GM23338 (cell line): Measurements from ENCODE around the gene ARL4A. TPM values are rescaled to one million over a fixed set of nuclear protein-coding genes. Genes with fewer than 3 reads are reported as not detected.
A peak's percentile ranks its signal among the peaks of the same experiment; 100 is the strongest.

Source experiments
- ATAC-seq: fragments of 200-7000 bp; cut with Tn5 transposase; 3 replicates; pipeline ENCODE4 v1.9.1; 2020
- DNase-seq: peaks from one replicate; pipeline ENCODE4 v3.0.0-alpha.2; 2015; ENCODE audit warnings: low spot score
- H2AFZ ChIP-seq: fragments of 200-600 bp; sonication (generic); 2 replicates; pipeline ENCODE4 v1.8.0; 2016; ENCODE audit warnings: antibody characterized with exemption, mild to moderate bottlenecking, moderate library complexity
- H3F3A ChIP-seq: fragments of 200-600 bp; sonication (generic); replicated peaks from 2 replicates; pipeline ENCODE4 v1.8.0; 2017; ENCODE audit warnings: antibody characterized with exemption, mixed run types, low read depth
- H3K27ac ChIP-seq: fragments of 200-600 bp; sonication (generic); 2 replicates; pipeline ENCODE4 v1.6.1; 2016; ENCODE audit warnings: low read depth
- H3K27me3 ChIP-seq: fragments of 200-600 bp; sonication (generic); 2 replicates; pipeline ENCODE4 v1.8.0; 2016; ENCODE audit warnings: mild to moderate bottlenecking, mixed run types, moderate library complexity; ENCODE audit not compliant: insufficient read depth
- H3K36me3 ChIP-seq: fragments of 200-600 bp; sonication (generic); 2 replicates; pipeline ENCODE4 v1.8.0; 2016; ENCODE audit warnings: mild to moderate bottlenecking; ENCODE audit not compliant: insufficient read depth
- H3K4me1 ChIP-seq: fragments of 200-600 bp; sonication (generic); 2 replicates; pipeline ENCODE4 v1.8.0; 2016; ENCODE audit warnings: mild to moderate bottlenecking, moderate library complexity; ENCODE audit not compliant: insufficient read depth
- H3K4me2 ChIP-seq: fragments of 200-600 bp; sonication (generic); 2 replicates; pipeline ENCODE4 v1.7.1; 2017; ENCODE audit warnings: mixed run types
- H3K4me3 ChIP-seq: fragments of 200-600 bp; sonication (generic); 2 replicates; pipeline ENCODE4 v1.6.1; 2016; ENCODE audit warnings: mixed run types
- H3K79me2 ChIP-seq: fragments of 200-600 bp; sonication (generic); replicated peaks from 2 replicates; pipeline ENCODE4 v1.8.0; 2017; ENCODE audit warnings: mild to moderate bottlenecking; ENCODE audit not compliant: insufficient read depth
- H3K9me2 ChIP-seq: fragments of 200-600 bp; sonication (generic); 2 replicates; pipeline ENCODE4 v1.8.0; 2017; ENCODE audit not compliant: insufficient read depth
- H4K20me1 ChIP-seq: fragments of 200-600 bp; sonication (generic); replicated peaks from 2 replicates; pipeline ENCODE4 v1.8.0; 2017; ENCODE audit warnings: mild to moderate bottlenecking; ENCODE audit not compliant: insufficient read depth
- H3K27ac Mint-ChIP-seq: 2 replicates; pipeline ENCODE4 v1.8.0; 2020; ENCODE audit warnings: inconsistent platforms, mild to moderate bottlenecking, moderate library complexity, mixed read lengths
- H3K27me3 Mint-ChIP-seq: 3 replicates; pipeline ENCODE4 v1.8.0; 2022; ENCODE audit warnings: low read depth, mild to moderate bottlenecking, moderate library complexity, mixed read lengths, inconsistent platforms; ENCODE audit not compliant: insufficient read depth, poor library complexity
- H3K36me3 Mint-ChIP-seq: 3 replicates; pipeline ENCODE4 v1.8.0; 2021; ENCODE audit warnings: low read depth, mild to moderate bottlenecking, inconsistent platforms, moderate library complexity, mixed read lengths
- H3K4me1 Mint-ChIP-seq: 3 replicates; pipeline ENCODE4 v1.8.0; 2020; ENCODE audit warnings: mild to moderate bottlenecking, inconsistent platforms, mixed read lengths
- H3K4me3 Mint-ChIP-seq: 3 replicates; pipeline ENCODE4 v1.8.0; 2021; ENCODE audit warnings: moderate library complexity, mild to moderate bottlenecking, inconsistent platforms, mixed read lengths
- H3K9me3 Mint-ChIP-seq: 3 replicates; pipeline ENCODE4 v1.8.0; 2020; ENCODE audit warnings: moderate library complexity, mild to moderate bottlenecking, inconsistent platforms, mixed read lengths
- CREB1 ChIP-seq: fragments of 250-450 bp; sonication (Bioruptor Pico); IDR thresholded peaks from 2 replicates; pipeline ENCODE4 v1.5.0; 2020; ENCODE audit warnings: low read depth, mild to moderate bottlenecking, moderate library complexity
- EZH2 ChIP-seq: fragments of 200-600 bp; sonication (generic); IDR thresholded peaks from one replicate; pipeline ENCODE4 v1.8.0; 2017; ENCODE audit warnings: antibody characterized with exemption, mild to moderate bottlenecking, low read depth; ENCODE audit not compliant: unreplicated experiment
- EZH2phosphoT487 ChIP-seq: fragments of 200-600 bp; sonication (generic); IDR thresholded peaks from one replicate; pipeline ENCODE4 v1.8.1; 2018; ENCODE audit warnings: antibody characterized with exemption; ENCODE audit not compliant: unreplicated experiment
- JUNB ChIP-seq: IDR thresholded peaks from one replicate; pipeline ENCODE4 v1.6.1; 2016; ENCODE audit warnings: antibody characterized with exemption; ENCODE audit not compliant: unreplicated experiment
- NANOG ChIP-seq: IDR thresholded peaks from 2 replicates; pipeline ENCODE4 v1.6.1; 2016; ENCODE audit warnings: antibody characterized with exemption, borderline replicate concordance
- STAT1 ChIP-seq: IDR thresholded peaks from one replicate; pipeline ENCODE4 v1.6.1; 2016; ENCODE audit warnings: antibody characterized with exemption; ENCODE audit not compliant: unreplicated experiment
- ZNF114 ChIP-seq: fragments of 250-450 bp; sonication (Bioruptor Pico); IDR thresholded peaks from 2 replicates; pipeline ENCODE4 v1.5.0; 2020; ENCODE audit warnings: mild to moderate bottlenecking, moderate library complexity
- ZNF331 ChIP-seq: fragments of 250-450 bp; sonication (Bioruptor Pico); IDR thresholded peaks from 2 replicates; pipeline ENCODE4 v1.5.0; 2020; ENCODE audit warnings: low read depth, mild to moderate bottlenecking, moderate library complexity
- polyA plus RNA-seq: library from polyadenylated mRNA; unstranded; fragments of >200 nt; fragmentation: Nextera tagmentation; extraction: Ambion mirVana; gene quantifications from 2 replicates; pipeline ENCODE4 v1.2.1, GENCODE V29; 2016
- total RNA-seq: library from RNA; depleted of rRNA; stranded (reverse); fragments of >200 nt; shearing (Covaris generic); gene quantifications from 2 replicates; pipeline ENCODE4 v1.2.3, GENCODE V29; 2014
- TF ChIP-seq, protein P1 (sequence below), 2 experiments: fragments of 200-600 bp in 1 of 2; sonication (generic) in 1 of 2; conservative IDR thresholded peaks; 2 replicates each; pipeline versions ENCODE4 v1.5.1 to v1.6.1; 2016 to 2017; ENCODE audit warnings: antibody characterized with exemption in 2 of 2, low read depth in 2 of 2, mild to moderate bottlenecking in 2 of 2, moderate library complexity in 1 of 2
- TF ChIP-seq, protein P2 (sequence below): IDR thresholded peaks from one replicate; pipeline ENCODE4 v1.6.1; 2018; ENCODE audit warnings: antibody characterized with exemption; ENCODE audit not compliant: unreplicated experiment
- TF ChIP-seq, protein P3 (sequence below): fragments of 250-450 bp; sonication (Bioruptor Pico); IDR thresholded peaks from 2 replicates; pipeline ENCODE4 v1.5.0; 2020; ENCODE audit warnings: mild to moderate bottlenecking, moderate library complexity
- TF ChIP-seq, protein P4 (sequence below): IDR thresholded peaks from 2 replicates; pipeline ENCODE4 v1.6.1; 2016; ENCODE audit warnings: antibody characterized with exemption

ARL4A gene
- total and polyA plus RNA-seq, 2 experiments from 2014 or later, result 48.9 to 82.5 TPM

DNA sequence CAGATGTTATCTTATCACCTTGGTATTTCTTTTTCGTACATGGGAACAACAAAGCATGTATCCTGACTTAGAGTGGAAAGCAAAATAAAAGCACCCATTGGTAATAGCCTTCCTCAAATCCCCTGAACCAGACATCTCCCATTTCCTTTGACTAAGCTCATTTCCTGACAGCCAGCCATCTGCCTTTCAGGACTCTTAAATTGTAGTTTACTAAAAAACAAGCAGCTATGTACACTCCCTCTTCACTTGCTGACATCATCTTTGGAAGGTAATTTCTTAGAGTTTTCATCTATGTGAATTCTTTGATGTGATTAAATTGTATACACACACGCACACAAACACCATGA lies 40.7 kb downstream of the ARL4A start:
- no peak for ATAC-seq
- no peaks in the 10 kb centered on the region for H3K79me2 ChIP-seq
- H3K27ac Mint-ChIP-seq, result peak overlapping the region; percentile 24; the same call in 1 of the 2 replicates

More for the DNA sequence above, 40.7 kb downstream of the ARL4A start:
- no peak for DNase-seq
- Histone ChIP-seq H3K27me3 (no peaks in the 10 kb centered on the region), H3K27ac (0 out of 2 replicates have a peak overlapping the region, but pooled peaks have one; percentile 61), H3K4me1 (peaks cover 34% of the 10 kb centered on the region), H3K9me2 (no peaks in the 10 kb centered on the region), H3F3A (no peaks in the 10 kb centered on the region), H3K4me2 (no peak overlapping the region), H3K4me3 (no peak overlapping the region), H4K20me1 (no peaks in the 10 kb centered on the region), H3K36me3 (no peaks in the 10 kb centered on the region), H2AFZ (no peak overlapping the region)
- peaks cover 37% of the 10 kb centered on the region for H3K4me1 Mint-ChIP-seq
- H3K9me3 Mint-ChIP-seq, result no peaks in the 10 kb centered on the region; the same call in 2 of the 3 replicates
- H3K27me3 Mint-ChIP-seq, result peaks cover 5% of the 10 kb centered on the region
- H3K36me3 Mint-ChIP-seq, result no peaks in the 10 kb centered on the region
- H3K4me3 Mint-ChIP-seq, result no peak overlapping the region
- TF ChIP-seq, protein P1, sequence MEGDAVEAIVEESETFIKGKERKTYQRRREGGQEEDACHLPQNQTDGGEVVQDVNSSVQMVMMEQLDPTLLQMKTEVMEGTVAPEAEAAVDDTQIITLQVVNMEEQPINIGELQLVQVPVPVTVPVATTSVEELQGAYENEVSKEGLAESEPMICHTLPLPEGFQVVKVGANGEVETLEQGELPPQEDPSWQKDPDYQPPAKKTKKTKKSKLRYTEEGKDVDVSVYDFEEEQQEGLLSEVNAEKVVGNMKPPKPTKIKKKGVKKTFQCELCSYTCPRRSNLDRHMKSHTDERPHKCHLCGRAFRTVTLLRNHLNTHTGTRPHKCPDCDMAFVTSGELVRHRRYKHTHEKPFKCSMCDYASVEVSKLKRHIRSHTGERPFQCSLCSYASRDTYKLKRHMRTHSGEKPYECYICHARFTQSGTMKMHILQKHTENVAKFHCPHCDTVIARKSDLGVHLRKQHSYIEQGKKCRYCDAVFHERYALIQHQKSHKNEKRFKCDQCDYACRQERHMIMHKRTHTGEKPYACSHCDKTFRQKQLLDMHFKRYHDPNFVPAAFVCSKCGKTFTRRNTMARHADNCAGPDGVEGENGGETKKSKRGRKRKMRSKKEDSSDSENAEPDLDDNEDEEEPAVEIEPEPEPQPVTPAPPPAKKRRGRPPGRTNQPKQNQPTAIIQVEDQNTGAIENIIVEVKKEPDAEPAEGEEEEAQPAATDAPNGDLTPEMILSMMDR (conservative IDR thresholded peaks at IDR 0.05; ENCODE audit: low read depth in 2 of 2), result no peak
- TF ChIP-seq NANOG (no peak), CREB1 (CRISPR knock-in tag) (no peak), STAT1 (no peak), ZNF114 (CRISPR knock-in tag) (no peak), EZH2 (no peak), JUNB (no peak), EZH2phosphoT487 (no peak), ZNF331 (CRISPR knock-in tag) (no peak)
- TF ChIP-seq, protein P2, sequence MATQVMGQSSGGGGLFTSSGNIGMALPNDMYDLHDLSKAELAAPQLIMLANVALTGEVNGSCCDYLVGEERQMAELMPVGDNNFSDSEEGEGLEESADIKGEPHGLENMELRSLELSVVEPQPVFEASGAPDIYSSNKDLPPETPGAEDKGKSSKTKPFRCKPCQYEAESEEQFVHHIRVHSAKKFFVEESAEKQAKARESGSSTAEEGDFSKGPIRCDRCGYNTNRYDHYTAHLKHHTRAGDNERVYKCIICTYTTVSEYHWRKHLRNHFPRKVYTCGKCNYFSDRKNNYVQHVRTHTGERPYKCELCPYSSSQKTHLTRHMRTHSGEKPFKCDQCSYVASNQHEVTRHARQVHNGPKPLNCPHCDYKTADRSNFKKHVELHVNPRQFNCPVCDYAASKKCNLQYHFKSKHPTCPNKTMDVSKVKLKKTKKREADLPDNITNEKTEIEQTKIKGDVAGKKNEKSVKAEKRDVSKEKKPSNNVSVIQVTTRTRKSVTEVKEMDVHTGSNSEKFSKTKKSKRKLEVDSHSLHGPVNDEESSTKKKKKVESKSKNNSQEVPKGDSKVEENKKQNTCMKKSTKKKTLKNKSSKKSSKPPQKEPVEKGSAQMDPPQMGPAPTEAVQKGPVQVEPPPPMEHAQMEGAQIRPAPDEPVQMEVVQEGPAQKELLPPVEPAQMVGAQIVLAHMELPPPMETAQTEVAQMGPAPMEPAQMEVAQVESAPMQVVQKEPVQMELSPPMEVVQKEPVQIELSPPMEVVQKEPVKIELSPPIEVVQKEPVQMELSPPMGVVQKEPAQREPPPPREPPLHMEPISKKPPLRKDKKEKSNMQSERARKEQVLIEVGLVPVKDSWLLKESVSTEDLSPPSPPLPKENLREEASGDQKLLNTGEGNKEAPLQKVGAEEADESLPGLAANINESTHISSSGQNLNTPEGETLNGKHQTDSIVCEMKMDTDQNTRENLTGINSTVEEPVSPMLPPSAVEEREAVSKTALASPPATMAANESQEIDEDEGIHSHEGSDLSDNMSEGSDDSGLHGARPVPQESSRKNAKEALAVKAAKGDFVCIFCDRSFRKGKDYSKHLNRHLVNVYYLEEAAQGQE, result no peak
- TF ChIP-seq, protein P3, sequence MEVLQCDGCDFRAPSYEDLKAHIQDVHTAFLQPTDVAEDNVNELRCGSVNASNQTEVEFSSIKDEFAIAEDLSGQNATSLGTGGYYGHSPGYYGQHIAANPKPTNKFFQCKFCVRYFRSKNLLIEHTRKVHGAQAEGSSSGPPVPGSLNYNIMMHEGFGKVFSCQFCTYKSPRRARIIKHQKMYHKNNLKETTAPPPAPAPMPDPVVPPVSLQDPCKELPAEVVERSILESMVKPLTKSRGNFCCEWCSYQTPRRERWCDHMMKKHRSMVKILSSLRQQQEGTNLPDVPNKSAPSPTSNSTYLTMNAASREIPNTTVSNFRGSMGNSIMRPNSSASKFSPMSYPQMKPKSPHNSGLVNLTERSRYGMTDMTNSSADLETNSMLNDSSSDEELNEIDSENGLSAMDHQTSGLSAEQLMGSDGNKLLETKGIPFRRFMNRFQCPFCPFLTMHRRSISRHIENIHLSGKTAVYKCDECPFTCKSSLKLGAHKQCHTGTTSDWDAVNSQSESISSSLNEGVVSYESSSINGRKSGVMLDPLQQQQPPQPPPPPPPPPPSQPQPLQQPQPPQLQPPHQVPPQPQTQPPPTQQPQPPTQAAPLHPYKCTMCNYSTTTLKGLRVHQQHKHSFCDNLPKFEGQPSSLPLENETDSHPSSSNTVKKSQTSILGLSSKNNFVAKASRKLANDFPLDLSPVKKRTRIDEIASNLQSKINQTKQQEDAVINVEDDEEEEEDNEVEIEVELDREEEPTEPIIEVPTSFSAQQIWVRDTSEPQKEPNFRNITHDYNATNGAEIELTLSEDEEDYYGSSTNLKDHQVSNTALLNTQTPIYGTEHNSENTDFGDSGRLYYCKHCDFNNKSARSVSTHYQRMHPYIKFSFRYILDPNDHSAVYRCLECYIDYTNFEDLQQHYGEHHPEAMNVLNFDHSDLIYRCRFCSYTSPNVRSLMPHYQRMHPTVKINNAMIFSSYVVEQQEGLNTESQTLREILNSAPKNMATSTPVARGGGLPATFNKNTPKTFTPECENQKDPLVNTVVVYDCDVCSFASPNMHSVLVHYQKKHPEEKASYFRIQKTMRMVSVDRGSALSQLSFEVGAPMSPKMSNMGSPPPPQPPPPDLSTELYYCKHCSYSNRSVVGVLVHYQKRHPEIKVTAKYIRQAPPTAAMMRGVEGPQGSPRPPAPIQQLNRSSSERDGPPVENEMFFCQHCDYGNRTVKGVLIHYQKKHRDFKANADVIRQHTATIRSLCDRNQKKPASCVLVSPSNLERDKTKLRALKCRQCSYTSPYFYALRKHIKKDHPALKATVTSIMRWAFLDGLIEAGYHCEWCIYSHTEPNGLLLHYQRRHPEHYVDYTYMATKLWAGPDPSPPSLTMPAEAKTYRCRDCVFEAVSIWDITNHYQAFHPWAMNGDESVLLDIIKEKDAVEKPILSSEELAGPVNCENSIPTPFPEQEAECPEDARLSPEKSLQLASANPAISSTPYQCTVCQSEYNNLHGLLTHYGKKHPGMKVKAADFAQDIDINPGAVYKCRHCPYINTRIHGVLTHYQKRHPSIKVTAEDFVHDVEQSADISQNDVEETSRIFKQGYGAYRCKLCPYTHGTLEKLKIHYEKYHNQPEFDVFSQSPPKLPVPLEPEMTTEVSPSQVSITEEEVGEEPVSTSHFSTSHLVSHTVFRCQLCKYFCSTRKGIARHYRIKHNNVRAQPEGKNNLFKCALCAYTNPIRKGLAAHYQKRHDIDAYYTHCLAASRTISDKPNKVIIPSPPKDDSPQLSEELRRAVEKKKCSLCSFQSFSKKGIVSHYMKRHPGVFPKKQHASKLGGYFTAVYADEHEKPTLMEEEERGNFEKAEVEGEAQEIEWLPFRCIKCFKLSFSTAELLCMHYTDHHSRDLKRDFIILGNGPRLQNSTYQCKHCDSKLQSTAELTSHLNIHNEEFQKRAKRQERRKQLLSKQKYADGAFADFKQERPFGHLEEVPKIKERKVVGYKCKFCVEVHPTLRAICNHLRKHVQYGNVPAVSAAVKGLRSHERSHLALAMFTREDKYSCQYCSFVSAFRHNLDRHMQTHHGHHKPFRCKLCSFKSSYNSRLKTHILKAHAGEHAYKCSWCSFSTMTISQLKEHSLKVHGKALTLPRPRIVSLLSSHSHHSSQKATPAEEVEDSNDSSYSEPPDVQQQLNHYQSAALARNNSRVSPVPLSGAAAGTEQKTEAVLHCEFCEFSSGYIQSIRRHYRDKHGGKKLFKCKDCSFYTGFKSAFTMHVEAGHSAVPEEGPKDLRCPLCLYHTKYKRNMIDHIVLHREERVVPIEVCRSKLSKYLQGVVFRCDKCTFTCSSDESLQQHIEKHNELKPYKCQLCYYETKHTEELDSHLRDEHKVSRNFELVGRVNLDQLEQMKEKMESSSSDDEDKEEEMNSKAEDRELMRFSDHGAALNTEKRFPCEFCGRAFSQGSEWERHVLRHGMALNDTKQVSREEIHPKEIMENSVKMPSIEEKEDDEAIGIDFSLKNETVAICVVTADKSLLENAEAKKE, result no peak
- TF ChIP-seq, protein P4, sequence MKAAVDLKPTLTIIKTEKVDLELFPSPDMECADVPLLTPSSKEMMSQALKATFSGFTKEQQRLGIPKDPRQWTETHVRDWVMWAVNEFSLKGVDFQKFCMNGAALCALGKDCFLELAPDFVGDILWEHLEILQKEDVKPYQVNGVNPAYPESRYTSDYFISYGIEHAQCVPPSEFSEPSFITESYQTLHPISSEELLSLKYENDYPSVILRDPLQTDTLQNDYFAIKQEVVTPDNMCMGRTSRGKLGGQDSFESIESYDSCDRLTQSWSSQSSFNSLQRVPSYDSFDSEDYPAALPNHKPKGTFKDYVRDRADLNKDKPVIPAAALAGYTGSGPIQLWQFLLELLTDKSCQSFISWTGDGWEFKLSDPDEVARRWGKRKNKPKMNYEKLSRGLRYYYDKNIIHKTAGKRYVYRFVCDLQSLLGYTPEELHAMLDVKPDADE, result no peak
